ENCODE measurements around the gene RNF212. TPM values are rescaled to one million over a fixed set of nuclear protein-coding genes. Genes with fewer than 3 reads are reported as not detected.

Gene RNF212
- total and polyA plus RNA-seq, 2 experiments from 2014 or later, result 17.0 to 20.6 TPM

DNA sequence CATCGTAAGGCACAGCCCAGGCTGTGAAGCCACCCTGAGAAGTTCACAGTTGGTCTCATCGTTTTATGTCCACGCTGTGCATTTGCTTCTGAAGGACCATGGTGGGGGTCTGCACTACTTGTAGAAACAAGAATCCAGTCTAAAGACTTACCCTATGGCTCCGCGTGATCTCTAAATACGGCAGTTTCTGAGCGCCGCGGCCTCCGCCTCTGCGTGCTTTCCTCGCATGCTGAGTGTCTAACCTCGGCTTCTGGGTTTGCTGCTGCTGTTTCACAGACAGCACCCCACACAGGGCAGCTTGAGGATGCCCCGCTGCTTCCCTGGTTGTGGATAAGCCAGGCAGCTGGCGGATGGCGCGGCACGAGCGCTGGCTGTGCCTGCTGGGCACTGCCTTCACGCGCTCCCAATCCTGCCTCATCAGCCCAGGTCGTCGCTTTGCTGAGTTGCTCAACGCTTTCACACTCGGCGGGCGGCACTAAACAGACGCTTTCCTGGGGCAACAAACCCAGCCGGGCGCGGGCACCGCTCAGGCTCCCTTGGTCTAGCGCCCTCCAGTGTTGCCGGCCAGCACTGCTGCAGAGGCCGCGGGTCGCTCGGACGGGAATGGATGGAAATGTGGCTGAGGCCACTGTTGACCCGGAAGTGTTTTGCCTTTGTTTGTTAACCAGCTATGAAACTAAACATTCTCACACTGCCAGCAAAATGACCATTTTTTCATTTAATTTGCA is 62.7 kb downstream of the RNF212 start:
- Histone ChIP-seq H3K4me3 (no peak overlapping the region), H3K4me1 (ENCODE audit: insufficient read depth) (no peaks in the 10 kb centered on the region), H3K79me2 (replicated peaks; ENCODE audit: insufficient read depth) (no peaks in the 10 kb centered on the region), H3K36me3 (ENCODE audit: insufficient read depth) (no peaks in the 10 kb centered on the region), H3K4me2 (no peak overlapping the region), H3K27me3 (ENCODE audit: insufficient read depth) (no peaks in the 10 kb centered on the region), H3K9me2 (ENCODE audit: insufficient read depth) (no peaks in the 10 kb centered on the region), H3K27ac (ENCODE audit: low read depth) (no peak overlapping the region), H2AFZ (no peak overlapping the region), H3F3A (replicated peaks; ENCODE audit: low read depth) (no peaks in the 10 kb centered on the region), H4K20me1 (replicated peaks; ENCODE audit: insufficient read depth) (no peaks in the 10 kb centered on the region)
- H3K4me3 Mint-ChIP-seq, result no peak overlapping the region
- no peak overlapping the region for H3K27ac Mint-ChIP-seq
- H3K4me1 Mint-ChIP-seq, result peaks cover 4% of the 10 kb centered on the region
- H3K36me3 Mint-ChIP-seq (ENCODE audit: low read depth), result peaks cover 3% of the 10 kb centered on the region; the same call in 1 of the 3 replicates
- ATAC-seq (no peak), DNase-seq (ENCODE audit: low spot score) (no peak)
- H3K27me3 Mint-ChIP-seq (ENCODE audit: insufficient read depth, low read depth, poor library complexity), result peaks cover 14% of the 10 kb centered on the region
- TF ChIP-seq ZNF114 (CRISPR knock-in tag; IDR thresholded peaks at IDR 0.05) (no peak), CREB1 (CRISPR knock-in tag; IDR thresholded peaks at IDR 0.05; ENCODE audit: low read depth) (no peak), EZH2phosphoT487 (IDR thresholded peaks at IDR 0.05; ENCODE audit: unreplicated experiment) (no peak), NANOG (IDR thresholded peaks at IDR 0.05; ENCODE audit: borderline replicate concordance) (no peak), POLR2AphosphoS5 (IDR thresholded peaks at IDR 0.05; ENCODE audit: low read depth) (no peak), ZNF331 (CRISPR knock-in tag; IDR thresholded peaks at IDR 0.05; ENCODE audit: low read depth) (no peak), STAT1 (IDR thresholded peaks at IDR 0.05; ENCODE audit: unreplicated experiment) (no peak), EZH2 (IDR thresholded peaks at IDR 0.05; ENCODE audit: low read depth, unreplicated experiment) (no peak), JUNB (IDR thresholded peaks at IDR 0.05; ENCODE audit: unreplicated experiment) (no peak)
- TF ChIP-seq, protein P1, sequence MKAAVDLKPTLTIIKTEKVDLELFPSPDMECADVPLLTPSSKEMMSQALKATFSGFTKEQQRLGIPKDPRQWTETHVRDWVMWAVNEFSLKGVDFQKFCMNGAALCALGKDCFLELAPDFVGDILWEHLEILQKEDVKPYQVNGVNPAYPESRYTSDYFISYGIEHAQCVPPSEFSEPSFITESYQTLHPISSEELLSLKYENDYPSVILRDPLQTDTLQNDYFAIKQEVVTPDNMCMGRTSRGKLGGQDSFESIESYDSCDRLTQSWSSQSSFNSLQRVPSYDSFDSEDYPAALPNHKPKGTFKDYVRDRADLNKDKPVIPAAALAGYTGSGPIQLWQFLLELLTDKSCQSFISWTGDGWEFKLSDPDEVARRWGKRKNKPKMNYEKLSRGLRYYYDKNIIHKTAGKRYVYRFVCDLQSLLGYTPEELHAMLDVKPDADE (IDR thresholded peaks at IDR 0.05), result no peak
- TF ChIP-seq, protein P2, sequence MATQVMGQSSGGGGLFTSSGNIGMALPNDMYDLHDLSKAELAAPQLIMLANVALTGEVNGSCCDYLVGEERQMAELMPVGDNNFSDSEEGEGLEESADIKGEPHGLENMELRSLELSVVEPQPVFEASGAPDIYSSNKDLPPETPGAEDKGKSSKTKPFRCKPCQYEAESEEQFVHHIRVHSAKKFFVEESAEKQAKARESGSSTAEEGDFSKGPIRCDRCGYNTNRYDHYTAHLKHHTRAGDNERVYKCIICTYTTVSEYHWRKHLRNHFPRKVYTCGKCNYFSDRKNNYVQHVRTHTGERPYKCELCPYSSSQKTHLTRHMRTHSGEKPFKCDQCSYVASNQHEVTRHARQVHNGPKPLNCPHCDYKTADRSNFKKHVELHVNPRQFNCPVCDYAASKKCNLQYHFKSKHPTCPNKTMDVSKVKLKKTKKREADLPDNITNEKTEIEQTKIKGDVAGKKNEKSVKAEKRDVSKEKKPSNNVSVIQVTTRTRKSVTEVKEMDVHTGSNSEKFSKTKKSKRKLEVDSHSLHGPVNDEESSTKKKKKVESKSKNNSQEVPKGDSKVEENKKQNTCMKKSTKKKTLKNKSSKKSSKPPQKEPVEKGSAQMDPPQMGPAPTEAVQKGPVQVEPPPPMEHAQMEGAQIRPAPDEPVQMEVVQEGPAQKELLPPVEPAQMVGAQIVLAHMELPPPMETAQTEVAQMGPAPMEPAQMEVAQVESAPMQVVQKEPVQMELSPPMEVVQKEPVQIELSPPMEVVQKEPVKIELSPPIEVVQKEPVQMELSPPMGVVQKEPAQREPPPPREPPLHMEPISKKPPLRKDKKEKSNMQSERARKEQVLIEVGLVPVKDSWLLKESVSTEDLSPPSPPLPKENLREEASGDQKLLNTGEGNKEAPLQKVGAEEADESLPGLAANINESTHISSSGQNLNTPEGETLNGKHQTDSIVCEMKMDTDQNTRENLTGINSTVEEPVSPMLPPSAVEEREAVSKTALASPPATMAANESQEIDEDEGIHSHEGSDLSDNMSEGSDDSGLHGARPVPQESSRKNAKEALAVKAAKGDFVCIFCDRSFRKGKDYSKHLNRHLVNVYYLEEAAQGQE (IDR thresholded peaks at IDR 0.05; ENCODE audit: unreplicated experiment), result no peak
- TF ChIP-seq, protein P3, sequence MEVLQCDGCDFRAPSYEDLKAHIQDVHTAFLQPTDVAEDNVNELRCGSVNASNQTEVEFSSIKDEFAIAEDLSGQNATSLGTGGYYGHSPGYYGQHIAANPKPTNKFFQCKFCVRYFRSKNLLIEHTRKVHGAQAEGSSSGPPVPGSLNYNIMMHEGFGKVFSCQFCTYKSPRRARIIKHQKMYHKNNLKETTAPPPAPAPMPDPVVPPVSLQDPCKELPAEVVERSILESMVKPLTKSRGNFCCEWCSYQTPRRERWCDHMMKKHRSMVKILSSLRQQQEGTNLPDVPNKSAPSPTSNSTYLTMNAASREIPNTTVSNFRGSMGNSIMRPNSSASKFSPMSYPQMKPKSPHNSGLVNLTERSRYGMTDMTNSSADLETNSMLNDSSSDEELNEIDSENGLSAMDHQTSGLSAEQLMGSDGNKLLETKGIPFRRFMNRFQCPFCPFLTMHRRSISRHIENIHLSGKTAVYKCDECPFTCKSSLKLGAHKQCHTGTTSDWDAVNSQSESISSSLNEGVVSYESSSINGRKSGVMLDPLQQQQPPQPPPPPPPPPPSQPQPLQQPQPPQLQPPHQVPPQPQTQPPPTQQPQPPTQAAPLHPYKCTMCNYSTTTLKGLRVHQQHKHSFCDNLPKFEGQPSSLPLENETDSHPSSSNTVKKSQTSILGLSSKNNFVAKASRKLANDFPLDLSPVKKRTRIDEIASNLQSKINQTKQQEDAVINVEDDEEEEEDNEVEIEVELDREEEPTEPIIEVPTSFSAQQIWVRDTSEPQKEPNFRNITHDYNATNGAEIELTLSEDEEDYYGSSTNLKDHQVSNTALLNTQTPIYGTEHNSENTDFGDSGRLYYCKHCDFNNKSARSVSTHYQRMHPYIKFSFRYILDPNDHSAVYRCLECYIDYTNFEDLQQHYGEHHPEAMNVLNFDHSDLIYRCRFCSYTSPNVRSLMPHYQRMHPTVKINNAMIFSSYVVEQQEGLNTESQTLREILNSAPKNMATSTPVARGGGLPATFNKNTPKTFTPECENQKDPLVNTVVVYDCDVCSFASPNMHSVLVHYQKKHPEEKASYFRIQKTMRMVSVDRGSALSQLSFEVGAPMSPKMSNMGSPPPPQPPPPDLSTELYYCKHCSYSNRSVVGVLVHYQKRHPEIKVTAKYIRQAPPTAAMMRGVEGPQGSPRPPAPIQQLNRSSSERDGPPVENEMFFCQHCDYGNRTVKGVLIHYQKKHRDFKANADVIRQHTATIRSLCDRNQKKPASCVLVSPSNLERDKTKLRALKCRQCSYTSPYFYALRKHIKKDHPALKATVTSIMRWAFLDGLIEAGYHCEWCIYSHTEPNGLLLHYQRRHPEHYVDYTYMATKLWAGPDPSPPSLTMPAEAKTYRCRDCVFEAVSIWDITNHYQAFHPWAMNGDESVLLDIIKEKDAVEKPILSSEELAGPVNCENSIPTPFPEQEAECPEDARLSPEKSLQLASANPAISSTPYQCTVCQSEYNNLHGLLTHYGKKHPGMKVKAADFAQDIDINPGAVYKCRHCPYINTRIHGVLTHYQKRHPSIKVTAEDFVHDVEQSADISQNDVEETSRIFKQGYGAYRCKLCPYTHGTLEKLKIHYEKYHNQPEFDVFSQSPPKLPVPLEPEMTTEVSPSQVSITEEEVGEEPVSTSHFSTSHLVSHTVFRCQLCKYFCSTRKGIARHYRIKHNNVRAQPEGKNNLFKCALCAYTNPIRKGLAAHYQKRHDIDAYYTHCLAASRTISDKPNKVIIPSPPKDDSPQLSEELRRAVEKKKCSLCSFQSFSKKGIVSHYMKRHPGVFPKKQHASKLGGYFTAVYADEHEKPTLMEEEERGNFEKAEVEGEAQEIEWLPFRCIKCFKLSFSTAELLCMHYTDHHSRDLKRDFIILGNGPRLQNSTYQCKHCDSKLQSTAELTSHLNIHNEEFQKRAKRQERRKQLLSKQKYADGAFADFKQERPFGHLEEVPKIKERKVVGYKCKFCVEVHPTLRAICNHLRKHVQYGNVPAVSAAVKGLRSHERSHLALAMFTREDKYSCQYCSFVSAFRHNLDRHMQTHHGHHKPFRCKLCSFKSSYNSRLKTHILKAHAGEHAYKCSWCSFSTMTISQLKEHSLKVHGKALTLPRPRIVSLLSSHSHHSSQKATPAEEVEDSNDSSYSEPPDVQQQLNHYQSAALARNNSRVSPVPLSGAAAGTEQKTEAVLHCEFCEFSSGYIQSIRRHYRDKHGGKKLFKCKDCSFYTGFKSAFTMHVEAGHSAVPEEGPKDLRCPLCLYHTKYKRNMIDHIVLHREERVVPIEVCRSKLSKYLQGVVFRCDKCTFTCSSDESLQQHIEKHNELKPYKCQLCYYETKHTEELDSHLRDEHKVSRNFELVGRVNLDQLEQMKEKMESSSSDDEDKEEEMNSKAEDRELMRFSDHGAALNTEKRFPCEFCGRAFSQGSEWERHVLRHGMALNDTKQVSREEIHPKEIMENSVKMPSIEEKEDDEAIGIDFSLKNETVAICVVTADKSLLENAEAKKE (CRISPR knock-in tag; IDR thresholded peaks at IDR 0.05), result no peak
- TF ChIP-seq, protein P4, sequence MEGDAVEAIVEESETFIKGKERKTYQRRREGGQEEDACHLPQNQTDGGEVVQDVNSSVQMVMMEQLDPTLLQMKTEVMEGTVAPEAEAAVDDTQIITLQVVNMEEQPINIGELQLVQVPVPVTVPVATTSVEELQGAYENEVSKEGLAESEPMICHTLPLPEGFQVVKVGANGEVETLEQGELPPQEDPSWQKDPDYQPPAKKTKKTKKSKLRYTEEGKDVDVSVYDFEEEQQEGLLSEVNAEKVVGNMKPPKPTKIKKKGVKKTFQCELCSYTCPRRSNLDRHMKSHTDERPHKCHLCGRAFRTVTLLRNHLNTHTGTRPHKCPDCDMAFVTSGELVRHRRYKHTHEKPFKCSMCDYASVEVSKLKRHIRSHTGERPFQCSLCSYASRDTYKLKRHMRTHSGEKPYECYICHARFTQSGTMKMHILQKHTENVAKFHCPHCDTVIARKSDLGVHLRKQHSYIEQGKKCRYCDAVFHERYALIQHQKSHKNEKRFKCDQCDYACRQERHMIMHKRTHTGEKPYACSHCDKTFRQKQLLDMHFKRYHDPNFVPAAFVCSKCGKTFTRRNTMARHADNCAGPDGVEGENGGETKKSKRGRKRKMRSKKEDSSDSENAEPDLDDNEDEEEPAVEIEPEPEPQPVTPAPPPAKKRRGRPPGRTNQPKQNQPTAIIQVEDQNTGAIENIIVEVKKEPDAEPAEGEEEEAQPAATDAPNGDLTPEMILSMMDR (conservative IDR thresholded peaks at IDR 0.05; ENCODE audit: low read depth in 2 of 2), result no peak
- peaks cover 3% of the 10 kb centered on the region; the same call in 2 of the 3 replicates for H3K9me3 Mint-ChIP-seq

Measured in GM23338 (cell line).